H9 (cell line): ENCODE results near the gene PIGM. TPM values are rescaled to one million over a fixed set of nuclear protein-coding genes. Genes with fewer than 3 reads are reported as not detected.

Source experiments
- DNase-seq: peaks from one replicate; pipeline ENCODE4 v3.0.0-alpha.2; 2017
- H2AFZ ChIP-seq: one replicate; pipeline ENCODE4 v1.6.1; 2013; ENCODE audit warnings: mild to moderate bottlenecking, low read length, control low read depth, moderate library complexity
- H2AK5ac ChIP-seq: 2 replicates; pipeline ENCODE4 v1.6.1; 2013; ENCODE audit warnings: low read length, control low read depth, mixed read lengths; ENCODE audit not compliant: insufficient read length
- H2BK120ac ChIP-seq: one replicate; pipeline ENCODE4 v1.6.1; 2013; ENCODE audit warnings: low read depth, mild to moderate bottlenecking, low read length, control low read depth, inconsistent platforms; ENCODE audit not compliant: poor library complexity, severe bottlenecking
- H2BK12ac ChIP-seq: 2 replicates; pipeline ENCODE4 v1.6.1; 2013; ENCODE audit warnings: low read length, control low read depth, mixed read lengths, low read depth; ENCODE audit not compliant: insufficient read length
- H2BK15ac ChIP-seq: 2 replicates; pipeline ENCODE4 v1.6.1; 2013; ENCODE audit warnings: low read depth, low read length, control low read depth
- H2BK20ac ChIP-seq: one replicate; pipeline ENCODE4 v1.6.1; 2013; ENCODE audit warnings: low read depth, mild to moderate bottlenecking, low read length, control low read depth, inconsistent platforms; ENCODE audit not compliant: poor library complexity, severe bottlenecking
- H2BK5ac ChIP-seq: 2 replicates; pipeline ENCODE4 v1.6.1; 2013; ENCODE audit warnings: low read length, control low read depth, mixed read lengths; ENCODE audit not compliant: insufficient read length
- H3K14ac ChIP-seq: 2 replicates; pipeline ENCODE4 v1.6.1; 2013; ENCODE audit warnings: low read length, control low read depth; ENCODE audit not compliant: insufficient read depth
- H3K18ac ChIP-seq: 2 replicates; pipeline ENCODE4 v1.6.1; 2013; ENCODE audit warnings: low read depth, mild to moderate bottlenecking, mixed read lengths, low read length, control low read depth; ENCODE audit not compliant: insufficient read length
- H3K23ac ChIP-seq: 2 replicates; pipeline ENCODE4 v1.6.1; 2013; ENCODE audit warnings: low read length, control low read depth, mixed read lengths, low read depth; ENCODE audit not compliant: insufficient read length
- H3K23me2 ChIP-seq: 2 replicates; pipeline ENCODE4 v1.6.1; 2013; ENCODE audit warnings: low read depth, mild to moderate bottlenecking, mixed read lengths, low read length, control low read depth; ENCODE audit not compliant: insufficient read length, poor library complexity, severe bottlenecking
- H3K27ac ChIP-seq: 2 replicates; pipeline ENCODE4 v1.5.1; 2013; ENCODE audit warnings: low read length, control low read depth, mixed read lengths, low read depth; ENCODE audit not compliant: insufficient read length
- H3K27me3 ChIP-seq: 2 replicates; pipeline ENCODE4 v1.6.1; 2013; ENCODE audit warnings: low read length, control low read depth, inconsistent platforms; ENCODE audit not compliant: insufficient read depth
- H3K4ac ChIP-seq: 2 replicates; pipeline ENCODE4 v1.6.1; 2013; ENCODE audit warnings: low read depth, mild to moderate bottlenecking, control low read depth, inconsistent platforms, low read length, moderate library complexity
- H3K4me1 ChIP-seq: 2 replicates; pipeline ENCODE4 v1.6.1; 2013; ENCODE audit warnings: low read length, control low read depth, inconsistent platforms; ENCODE audit not compliant: insufficient read depth
- H3K4me2 ChIP-seq: 2 replicates; pipeline ENCODE4 v1.6.1; 2013; ENCODE audit warnings: low read length, control low read depth, mixed read lengths; ENCODE audit not compliant: insufficient read length, insufficient read depth
- H3K56ac ChIP-seq: 2 replicates; pipeline ENCODE4 v1.6.1; 2013; ENCODE audit warnings: low read depth, mild to moderate bottlenecking, mixed read lengths, low read length, control low read depth; ENCODE audit not compliant: insufficient read length
- H3K79me1 ChIP-seq: 2 replicates; pipeline ENCODE4 v1.6.1; 2013; ENCODE audit warnings: low read depth, mild to moderate bottlenecking, moderate library complexity, low read length, control low read depth, inconsistent platforms; ENCODE audit not compliant: insufficient read depth, poor library complexity, severe bottlenecking
- H3K79me2 ChIP-seq: 2 replicates; pipeline ENCODE4 v1.6.1; 2013; ENCODE audit warnings: low read length, control low read depth, inconsistent platforms; ENCODE audit not compliant: insufficient read depth
- H3K9ac ChIP-seq: 2 replicates; pipeline ENCODE4 v1.6.1; 2013; ENCODE audit warnings: low read length, control low read depth, mixed read lengths; ENCODE audit not compliant: insufficient read length; ENCODE audit errors: extremely low read depth
- H3K9me3 ChIP-seq: one replicate; pipeline ENCODE4 v1.6.1; 2013; ENCODE audit warnings: low read depth, low read length, inconsistent platforms; ENCODE audit not compliant: control insufficient read depth
- H3T11ph ChIP-seq: one replicate; pipeline ENCODE4 v1.6.1; 2013; ENCODE audit warnings: mild to moderate bottlenecking, low read length, control low read depth, inconsistent platforms
- H4K20me1 ChIP-seq: one replicate; pipeline ENCODE4 v1.6.1; 2013; ENCODE audit not compliant: control insufficient read depth, insufficient read length, insufficient read depth
- H4K5ac ChIP-seq: 2 replicates; pipeline ENCODE4 v1.6.1; 2013; ENCODE audit warnings: low read depth, mild to moderate bottlenecking, mixed read lengths, low read length, control low read depth; ENCODE audit not compliant: insufficient read length
- H4K8ac ChIP-seq: replicated peaks from 2 replicates; pipeline ENCODE4 v1.6.1; 2013; ENCODE audit warnings: low read length, control low read depth, mixed read lengths, low read depth; ENCODE audit not compliant: insufficient read length
- H4K91ac ChIP-seq: 2 replicates; pipeline ENCODE4 v1.6.1; 2013; ENCODE audit warnings: low read depth, mild to moderate bottlenecking, moderate library complexity, mixed read lengths, low read length, control low read depth; ENCODE audit not compliant: insufficient read length
- H3K27ac Mint-ChIP-seq, 3 experiments: 2 replicates in 2 of 3; 3 replicates in 1 of 3; pipeline ENCODE4 v1.8.0; 2020 to 2021; ENCODE audit warnings: mixed read lengths in 3 of 3, mild to moderate bottlenecking in 1 of 3, moderate library complexity in 1 of 3
- H3K27me3 Mint-ChIP-seq: 2 replicates; pipeline ENCODE4 v1.8.0; 2021; ENCODE audit warnings: low read depth, mild to moderate bottlenecking, moderate library complexity, mixed read lengths
- H3K36me3 Mint-ChIP-seq, 3 experiments: 2 replicates in 2 of 3; 3 replicates in 1 of 3; pipeline ENCODE4 v1.8.0; 2020 to 2021; ENCODE audit warnings: low read depth in 3 of 3, mixed read lengths in 3 of 3; ENCODE audit not compliant: insufficient read depth in 1 of 3
- H3K4me1 Mint-ChIP-seq, 2 experiments: 2 replicates each; pipeline ENCODE4 v1.8.0; 2020; ENCODE audit warnings: mixed read lengths in 2 of 2
- H3K4me3 Mint-ChIP-seq, 2 experiments: 2 replicates in 1 of 2; 3 replicates in 1 of 2; pipeline ENCODE4 v1.8.0; 2020 to 2021; ENCODE audit warnings: mild to moderate bottlenecking in 2 of 2, mixed read lengths in 2 of 2, moderate library complexity in 1 of 2
- H3K9me3 Mint-ChIP-seq, 2 experiments: 2 replicates in 1 of 2; 3 replicates in 1 of 2; pipeline ENCODE4 v1.8.0; 2020; ENCODE audit warnings: mild to moderate bottlenecking in 2 of 2, mixed read lengths in 2 of 2, moderate library complexity in 1 of 2
- WGBS: extraction: QIAGEN DNeasy Blood & Tissue Kit; methylation state at CpG from one replicate; pipeline ENCODE4 v1.1.7; 2013; ENCODE audit warnings: missing lambda C conversion rate, low lambda C conversion rate, mixed read lengths; ENCODE audit not compliant: insufficient read length; ENCODE audit errors: extremely low coverage; 5-methylcytosine and 5-hydroxymethylcytosine counted together
- total RNA-seq: library from RNA; stranded (reverse); gene quantifications from 2 replicates; pipeline ENCODE4 v1.2.1, GENCODE V29; 2021
- TF ChIP-seq, protein P1 (sequence below): fragments of 200-600 bp; sonication (generic); conservative IDR thresholded peaks from 3 replicates; pipeline ENCODE4 v1.8.0; 2021; ENCODE audit warnings: antibody characterized with exemption, mild to moderate bottlenecking

PIGM gene
- total RNA-seq, 1 experiment from 2014 or later: 5.9 TPM

DNA sequence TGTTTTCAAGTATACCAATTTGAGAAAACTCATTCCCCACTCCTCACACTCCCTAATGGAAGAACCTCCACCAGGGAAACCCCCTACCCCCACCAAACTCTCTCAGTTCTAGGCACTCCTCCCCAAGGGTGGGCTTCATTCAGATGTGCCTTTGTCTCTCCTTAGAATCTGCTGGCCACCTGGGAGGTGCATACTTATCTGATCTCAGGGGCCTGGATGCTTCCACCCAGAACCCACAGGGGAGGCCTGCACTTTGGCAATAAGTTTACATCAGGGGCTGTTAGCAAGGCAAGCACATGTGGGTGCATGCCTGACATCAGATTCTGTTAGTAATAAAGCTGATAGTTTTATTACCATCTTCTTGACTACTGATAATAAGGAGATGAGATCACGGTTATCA lies 45.3 kb downstream of the PIGM start:
- no peak overlapping the region for H3K18ac ChIP-seq
- no peaks in the 10 kb centered on the region for H3K79me2 ChIP-seq
- H2BK15ac ChIP-seq: no peak overlapping the region
- H3K79me1 ChIP-seq: no peaks in the 10 kb centered on the region
- H2AFZ ChIP-seq: no peak overlapping the region
- no peak overlapping the region for H3K27ac Mint-ChIP-seq
- H3K9me3 ChIP-seq: no peaks in the 10 kb centered on the region
- no peak overlapping the region for H2BK12ac ChIP-seq
- WGBS: no CpG with 5 or more reads among the region's 1 CpG
- no peaks in the 10 kb centered on the region for H3K36me3 Mint-ChIP-seq
- no peak overlapping the region for H2BK120ac ChIP-seq
- H4K20me1 ChIP-seq: no peaks in the 10 kb centered on the region
- no peak overlapping the region for H4K91ac ChIP-seq
- no peak overlapping the region for H3K14ac ChIP-seq
- no peak overlapping the region for H2BK20ac ChIP-seq
- no peak overlapping the region for H3T11ph ChIP-seq
- H3K4me3 Mint-ChIP-seq: no peak overlapping the region
- no peaks in the 10 kb centered on the region for H3K9me3 Mint-ChIP-seq
- no peak overlapping the region for H2AK5ac ChIP-seq
- no peak for DNase-seq
- no peaks in the 10 kb centered on the region for H3K27me3 ChIP-seq
- no peak overlapping the region for H3K56ac ChIP-seq
- H3K4me1 ChIP-seq: peaks cover 2% of the 10 kb centered on the region; the same call in 1 of the 2 replicates
- TF ChIP-seq, protein P1, sequence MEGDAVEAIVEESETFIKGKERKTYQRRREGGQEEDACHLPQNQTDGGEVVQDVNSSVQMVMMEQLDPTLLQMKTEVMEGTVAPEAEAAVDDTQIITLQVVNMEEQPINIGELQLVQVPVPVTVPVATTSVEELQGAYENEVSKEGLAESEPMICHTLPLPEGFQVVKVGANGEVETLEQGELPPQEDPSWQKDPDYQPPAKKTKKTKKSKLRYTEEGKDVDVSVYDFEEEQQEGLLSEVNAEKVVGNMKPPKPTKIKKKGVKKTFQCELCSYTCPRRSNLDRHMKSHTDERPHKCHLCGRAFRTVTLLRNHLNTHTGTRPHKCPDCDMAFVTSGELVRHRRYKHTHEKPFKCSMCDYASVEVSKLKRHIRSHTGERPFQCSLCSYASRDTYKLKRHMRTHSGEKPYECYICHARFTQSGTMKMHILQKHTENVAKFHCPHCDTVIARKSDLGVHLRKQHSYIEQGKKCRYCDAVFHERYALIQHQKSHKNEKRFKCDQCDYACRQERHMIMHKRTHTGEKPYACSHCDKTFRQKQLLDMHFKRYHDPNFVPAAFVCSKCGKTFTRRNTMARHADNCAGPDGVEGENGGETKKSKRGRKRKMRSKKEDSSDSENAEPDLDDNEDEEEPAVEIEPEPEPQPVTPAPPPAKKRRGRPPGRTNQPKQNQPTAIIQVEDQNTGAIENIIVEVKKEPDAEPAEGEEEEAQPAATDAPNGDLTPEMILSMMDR: no peak
- no peak overlapping the region for H4K5ac ChIP-seq
- no peak overlapping the region for H3K23ac ChIP-seq
- no peak overlapping the region for H3K27ac ChIP-seq
- no peak overlapping the region for H3K9ac ChIP-seq
- no peak overlapping the region for H3K4ac ChIP-seq
- H3K27me3 Mint-ChIP-seq: peaks cover 1% of the 10 kb centered on the region; the same call in 1 of the 2 replicates
- H3K4me2 ChIP-seq: no peak overlapping the region
- H2BK5ac ChIP-seq: no peak overlapping the region
- no peak overlapping the region for H4K8ac ChIP-seq
- H3K23me2 ChIP-seq: no peaks in the 10 kb centered on the region
- H3K4me1 Mint-ChIP-seq: peaks cover 7 to 10% of the 10 kb centered on the region in 2 experiments
